Left renal pelvis (tissue), 4 donors: ENCODE results near the gene CACHD1. TPM values are rescaled to one million over a fixed set of nuclear protein-coding genes. Genes with fewer than 3 reads are reported as not detected.
A peak's percentile ranks its signal among the peaks of the same experiment; 100 is the strongest.

Experiments used
- DNase-seq, 4 donors: peaks; one replicate each; pipeline ENCODE4 v3.0.0-alpha.2; 2013; ENCODE audit warnings: low read depth in 4 of 4, low spot score in 3 of 4
- polyA plus RNA-seq, 4 donors: library from polyadenylated mRNA; unstranded; fragments of 120-200 nt; gene quantifications; one replicate each; pipeline ENCODE4 v1.2.1, GENCODE V29; 2013; ENCODE audit not compliant: insufficient read length in 4 of 4

CACHD1 gene
- polyA plus RNA-seq, 4 donors = 41.6 to 58.7 (median 56.8) TPM

DNA sequence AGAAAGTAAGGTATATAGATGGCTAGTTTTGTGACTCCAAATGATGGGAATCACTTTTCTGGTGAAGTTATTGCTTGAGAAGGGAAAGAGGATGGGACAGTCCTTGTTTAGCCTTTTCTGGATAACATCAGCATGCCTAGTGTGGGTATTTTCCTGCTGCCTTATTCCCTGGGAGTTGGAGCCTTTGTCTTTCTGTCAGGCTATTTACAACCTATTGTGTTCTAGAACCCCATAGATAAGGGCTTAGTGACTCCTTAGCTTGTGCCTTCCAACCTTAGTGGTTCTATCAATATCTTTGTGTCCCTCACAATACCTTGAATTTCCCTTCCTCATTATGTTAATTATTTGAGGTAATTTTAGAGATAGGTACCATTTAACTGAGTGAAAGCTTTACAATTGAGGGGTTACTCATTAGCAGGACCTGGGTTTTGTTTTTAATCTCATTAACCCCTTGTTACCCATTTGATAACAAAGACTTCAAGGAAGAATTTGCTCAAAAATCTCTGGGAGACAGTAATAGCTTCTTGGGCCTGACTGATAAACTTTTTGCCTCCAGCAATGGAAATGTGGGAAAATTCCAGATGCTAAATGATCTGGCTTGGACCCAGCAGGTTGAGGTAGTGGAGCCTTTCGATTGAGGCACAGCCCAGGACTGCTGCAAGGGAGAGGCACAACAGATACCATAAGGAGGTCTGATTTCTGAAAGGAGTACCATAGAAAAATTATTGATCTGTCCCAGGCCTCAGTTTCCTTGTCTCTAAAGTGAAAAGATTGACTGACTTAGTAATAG lies 49.0 kb downstream of the CACHD1 start:
- DNase-seq = no peak

DNA sequence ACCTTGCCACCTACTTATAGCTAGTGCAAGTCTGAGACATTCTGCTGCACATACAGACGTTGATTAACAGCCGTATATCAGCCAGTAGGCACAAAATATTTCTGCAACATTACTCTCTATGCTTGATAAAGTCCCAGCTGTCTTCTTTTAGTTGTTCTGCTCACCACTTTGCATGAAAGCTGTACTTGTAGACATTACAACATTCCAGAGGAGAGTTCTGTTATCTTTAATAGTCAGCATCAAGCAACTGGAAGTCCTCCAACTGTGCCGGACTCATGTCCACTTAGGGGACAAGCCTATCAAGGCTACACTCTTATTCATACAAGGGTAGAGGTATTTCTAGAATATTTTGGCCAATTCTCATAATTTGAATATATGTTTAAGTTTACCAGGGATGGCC lies 50.0 kb downstream of the CACHD1 start:
- no peak for DNase-seq

DNA sequence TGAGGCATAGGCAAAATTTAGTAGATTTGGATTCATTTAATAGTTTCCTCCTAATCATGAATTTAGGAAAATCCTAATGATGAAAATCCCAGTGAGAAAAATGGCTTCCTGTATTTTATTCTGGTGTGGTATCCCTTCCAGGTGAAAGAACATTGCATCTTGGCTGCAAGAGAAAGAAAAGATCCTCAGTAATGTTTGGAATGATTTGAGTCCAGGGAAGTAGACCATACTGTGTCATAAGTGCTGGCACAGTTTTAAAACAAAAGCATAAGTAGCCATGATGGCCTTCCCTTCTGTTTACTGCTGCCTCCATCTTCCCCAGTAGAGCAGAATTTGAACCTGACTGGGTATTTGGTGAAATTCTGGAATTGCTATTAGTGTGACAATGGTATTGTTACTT lies 52.8 kb downstream of the CACHD1 start:
- DNase-seq = no peak

DNA sequence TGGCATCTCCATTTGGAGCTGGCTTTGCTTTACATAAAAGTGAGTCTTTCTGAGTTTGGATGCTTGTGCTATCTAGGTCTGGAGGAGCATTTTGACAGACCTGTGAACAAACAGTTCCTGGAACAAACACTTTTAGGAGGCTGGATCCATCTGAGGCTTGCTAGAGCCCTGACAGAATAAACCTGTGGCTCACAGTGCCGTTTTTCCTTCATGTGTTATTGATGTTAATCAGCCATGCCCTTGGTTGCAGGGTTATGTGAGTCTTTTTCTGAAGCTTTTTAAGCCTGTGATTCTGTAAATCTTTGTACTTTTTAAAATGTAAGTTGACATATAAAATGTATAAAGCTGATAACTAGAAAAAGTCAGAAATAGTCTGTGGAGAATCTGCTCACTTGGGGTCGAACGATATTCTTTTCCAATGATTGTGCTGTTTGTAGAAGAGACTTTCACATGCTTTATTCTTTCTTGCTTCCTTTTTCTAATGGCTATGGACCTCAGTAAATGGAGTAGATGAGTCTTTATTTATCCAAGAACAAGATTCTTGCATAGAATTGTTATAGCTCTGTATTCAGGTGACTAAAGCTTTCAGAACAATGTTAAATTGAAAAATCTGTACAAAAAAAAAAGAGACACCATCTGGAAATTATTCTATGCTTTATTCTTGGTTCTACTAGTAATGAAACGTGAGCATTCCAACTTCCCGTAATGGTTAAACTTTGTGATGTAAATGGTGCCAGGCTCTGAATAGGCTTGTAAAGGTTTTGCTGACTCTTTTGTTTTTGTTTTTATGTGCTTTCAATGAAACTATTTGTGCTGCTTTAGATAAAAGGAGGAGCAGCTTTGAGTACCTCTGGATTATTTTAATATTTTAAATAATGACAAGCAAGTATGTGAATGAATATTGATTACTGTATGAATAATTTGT lies 53.7 kb downstream of the CACHD1 start:
- no peak for DNase-seq

DNA sequence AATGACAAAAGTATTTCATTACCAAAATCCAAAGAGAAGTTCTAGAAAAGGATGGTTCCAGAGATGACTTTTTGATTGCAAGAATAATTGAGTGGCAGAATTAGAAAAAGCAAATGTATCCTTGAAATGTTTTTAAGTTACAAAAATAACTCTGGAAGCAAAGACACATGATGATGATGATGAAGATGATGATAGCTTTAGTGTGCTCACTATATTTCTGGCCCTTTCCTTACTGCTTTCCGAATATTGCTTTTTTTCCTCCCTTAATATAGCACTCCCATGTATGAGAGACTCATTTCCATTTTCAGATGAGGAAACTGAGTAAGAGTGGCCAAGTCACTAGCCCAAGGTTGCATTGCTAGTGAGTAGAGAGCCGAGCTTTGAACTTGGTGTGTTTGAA lies 54.7 kb downstream of the CACHD1 start:
- DNase-seq = no peak

DNA sequence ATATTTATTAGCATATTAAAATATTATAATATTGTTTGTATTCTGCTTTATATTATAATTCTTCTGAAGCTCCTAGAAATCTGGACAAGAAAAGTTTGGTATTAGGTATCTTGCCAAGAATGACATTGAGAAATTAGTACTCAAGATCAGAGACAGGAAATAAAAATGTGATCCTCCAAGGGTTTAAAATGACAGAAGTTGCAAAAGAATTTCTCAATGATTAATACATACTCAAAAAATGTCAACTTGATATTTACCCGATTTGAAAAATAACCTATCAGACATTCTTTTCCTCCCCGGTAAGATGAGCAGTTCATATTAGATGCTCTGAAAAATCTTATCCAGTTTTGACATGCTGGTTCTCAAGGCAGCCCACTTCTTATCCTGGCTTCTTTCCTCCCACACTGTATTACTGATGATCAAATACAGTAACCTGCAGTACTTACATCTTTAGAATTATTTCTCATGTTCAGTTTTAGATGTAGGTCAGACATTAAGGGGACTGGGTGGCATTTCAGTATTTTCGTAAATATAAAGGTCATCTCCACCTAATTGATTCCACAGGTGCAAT lies 55.3 kb downstream of the CACHD1 start:
- DNase-seq = no peak

DNA sequence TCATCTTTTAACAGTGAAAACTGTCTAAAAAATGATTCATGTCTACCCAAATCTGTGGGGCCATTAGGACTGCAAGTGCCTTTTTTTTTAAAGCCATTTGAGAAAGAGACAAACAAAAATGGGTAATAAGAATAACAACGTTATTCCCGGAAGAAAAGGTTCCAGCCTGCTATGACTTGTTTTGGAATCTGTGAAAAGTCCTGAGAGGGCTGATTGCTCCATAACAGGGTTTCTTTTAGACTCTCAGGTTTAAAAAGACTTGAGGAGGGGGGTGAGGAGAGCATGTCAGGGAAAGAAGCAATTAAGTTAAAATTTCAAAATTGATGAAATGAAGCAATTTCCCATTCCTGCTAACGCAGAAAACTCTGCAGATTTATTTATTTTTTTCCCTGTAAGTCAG lies 56.4 kb downstream of the CACHD1 start:
- DNase-seq = no peak

DNA sequence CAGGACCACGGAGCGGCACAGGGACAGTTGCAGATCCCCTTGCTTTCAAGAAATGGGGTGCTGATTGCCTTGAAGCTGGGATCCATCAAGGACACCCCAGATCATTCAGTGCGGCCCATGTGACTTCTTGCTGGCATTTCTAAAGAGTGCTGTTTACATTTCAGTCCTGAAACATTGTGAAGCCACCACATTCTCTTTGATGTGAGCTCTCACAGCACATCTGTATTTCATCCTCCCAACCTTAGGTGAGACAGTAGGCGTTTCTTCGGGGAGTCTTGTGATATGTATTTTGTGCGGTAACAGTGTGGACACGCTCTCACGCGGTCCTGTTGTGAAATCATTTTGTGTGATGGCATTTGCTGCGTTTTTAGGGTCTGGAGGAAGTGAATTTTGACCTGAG lies 57.2 kb downstream of the CACHD1 start:
- DNase-seq = no peak

DNA sequence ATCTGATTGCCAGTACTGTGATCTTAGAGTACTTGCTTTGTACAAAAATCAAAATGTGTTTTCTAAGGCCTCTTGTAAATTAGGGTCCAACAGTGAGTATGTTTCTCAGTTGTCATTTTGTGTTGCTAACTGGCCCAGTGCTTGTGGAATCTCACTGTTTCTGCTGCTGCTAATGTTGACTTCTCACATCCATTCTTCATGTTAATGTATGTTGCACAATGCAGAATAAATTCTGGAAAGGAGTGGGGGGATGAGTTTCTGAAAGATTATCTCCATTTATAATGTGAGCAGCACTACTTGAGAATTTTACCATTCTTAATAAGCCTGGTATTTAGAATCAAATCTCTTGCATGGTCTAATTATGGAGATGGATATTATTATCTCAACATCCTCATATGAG lies 57.9 kb downstream of the CACHD1 start:
- no peak for DNase-seq

DNA sequence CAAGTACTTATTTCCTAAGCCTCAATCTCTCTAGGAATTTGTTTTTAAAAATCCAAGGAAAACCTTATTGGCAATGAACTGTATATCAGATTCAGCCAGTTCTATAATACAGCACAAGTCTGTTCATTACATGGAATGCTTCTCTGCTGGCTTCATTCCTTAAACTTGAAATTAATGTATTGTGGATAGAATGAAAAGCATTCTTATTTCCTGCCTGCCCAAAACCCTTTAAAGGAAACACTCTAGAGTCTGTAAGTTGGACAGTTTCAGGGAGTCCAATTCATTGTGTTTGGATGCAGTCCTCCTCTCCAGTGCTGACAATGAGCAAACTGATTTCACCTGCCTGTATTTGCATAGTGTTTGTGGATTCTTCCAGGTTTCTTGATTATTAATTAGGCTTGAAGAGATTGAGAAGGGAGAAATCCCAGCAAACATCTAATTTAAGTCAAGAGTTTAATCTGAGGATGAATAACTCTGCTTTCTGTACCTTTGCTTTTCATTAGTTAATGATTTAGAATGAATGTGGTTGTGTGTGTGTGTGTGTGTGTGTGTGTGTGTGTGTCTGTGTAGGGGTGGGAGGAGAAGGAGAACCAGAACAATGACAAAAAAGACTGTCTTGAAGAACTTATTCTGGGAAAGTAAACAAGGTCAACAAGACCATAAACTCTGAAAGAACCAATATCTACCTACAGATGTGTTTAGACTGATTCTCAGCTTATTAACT lies 61.2 kb downstream of the CACHD1 start:
- no peak for DNase-seq

DNA sequence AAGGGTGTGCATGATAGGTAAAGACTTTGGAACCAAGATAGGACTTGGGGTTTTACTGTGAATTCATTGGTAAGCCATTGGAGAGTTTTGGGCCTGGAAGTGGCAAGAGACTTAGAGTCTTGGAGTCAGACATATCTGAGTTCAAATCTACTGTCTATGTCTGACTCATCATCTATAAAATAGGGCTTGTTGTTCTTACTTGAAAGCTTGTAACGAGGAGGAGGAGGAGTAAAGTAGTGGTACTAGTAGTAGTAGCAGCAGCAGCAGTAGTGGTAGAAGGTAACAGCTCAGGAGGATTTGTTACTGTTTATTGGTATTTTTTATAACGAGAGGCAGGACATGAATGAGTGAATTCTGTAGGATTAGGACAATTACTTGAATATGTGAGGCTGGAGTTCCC lies 62.7 kb downstream of the CACHD1 start:
- no peak for DNase-seq

DNA sequence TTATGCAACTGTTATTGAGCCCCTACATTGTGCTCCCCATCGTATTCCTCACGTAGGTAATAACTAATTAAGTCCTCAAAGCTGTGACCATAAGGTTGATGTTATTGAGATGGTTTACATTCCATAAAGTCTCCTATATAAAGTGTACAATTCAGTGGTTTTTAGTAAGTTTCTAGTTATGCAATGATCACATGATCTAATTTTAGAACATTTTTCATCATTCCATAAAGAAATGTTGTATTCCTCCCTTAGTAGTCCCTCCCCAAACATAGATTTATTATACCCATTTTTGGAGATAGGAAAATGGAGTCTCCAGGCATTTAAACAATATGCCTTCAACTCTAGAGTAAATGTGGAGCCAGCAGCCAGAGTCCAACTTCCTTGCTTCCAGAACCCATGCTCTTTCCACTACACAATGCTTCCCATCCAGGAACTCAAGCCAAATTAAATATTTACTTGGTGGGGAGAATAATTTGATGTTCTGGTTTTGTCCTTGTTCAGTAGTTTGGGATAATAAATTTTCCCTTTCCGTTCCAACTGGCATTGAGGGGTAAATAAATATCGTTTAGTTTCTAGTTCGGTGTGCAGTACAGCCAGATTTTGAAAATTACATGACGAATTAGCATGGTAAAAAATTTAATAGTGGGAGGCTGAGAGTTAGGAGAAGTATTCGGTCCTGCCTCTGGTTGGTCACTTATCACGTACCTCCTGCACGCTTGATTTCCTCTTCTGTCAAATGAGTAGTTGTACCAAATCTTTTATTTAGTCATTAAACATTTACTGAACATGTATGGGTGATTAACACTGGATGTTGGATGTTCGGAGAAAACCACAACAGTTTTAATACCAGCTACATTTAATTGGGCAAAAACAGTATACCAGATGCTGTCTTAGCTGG lies 66.3 kb downstream of the CACHD1 start:
- DNase-seq = no peak

DNA sequence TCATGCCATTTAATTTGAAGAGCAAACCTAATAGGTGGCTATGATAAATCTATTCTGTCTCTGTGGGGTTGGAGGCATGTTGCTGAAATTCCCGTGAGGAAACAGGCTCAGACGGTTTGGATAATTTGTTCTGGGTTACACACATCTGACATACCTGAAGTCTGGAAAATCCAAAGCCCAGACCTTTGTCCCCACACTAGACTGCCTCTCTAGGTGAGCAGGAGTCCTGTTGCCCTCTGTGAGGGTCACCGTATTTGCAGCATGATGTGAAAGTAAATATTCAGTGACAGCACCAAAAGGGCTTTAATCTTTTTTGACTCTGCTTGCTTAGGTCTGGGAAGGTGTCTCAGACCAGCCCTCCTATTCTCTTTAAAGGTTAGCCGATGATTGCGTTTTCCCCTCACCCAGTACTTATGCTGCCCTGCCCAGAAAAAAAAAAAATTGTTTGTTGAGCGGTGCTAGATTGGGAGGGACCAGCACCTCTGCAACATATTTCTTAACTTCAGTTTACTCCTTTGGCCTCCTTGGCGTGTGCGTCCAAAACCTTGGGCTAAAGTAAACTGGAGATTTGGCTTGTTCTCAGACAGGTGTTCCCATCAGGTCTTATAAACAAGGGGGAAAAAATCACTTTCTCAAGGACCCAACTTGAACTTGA lies 67.0 kb downstream of the CACHD1 start:
- no peak for DNase-seq

DNA sequence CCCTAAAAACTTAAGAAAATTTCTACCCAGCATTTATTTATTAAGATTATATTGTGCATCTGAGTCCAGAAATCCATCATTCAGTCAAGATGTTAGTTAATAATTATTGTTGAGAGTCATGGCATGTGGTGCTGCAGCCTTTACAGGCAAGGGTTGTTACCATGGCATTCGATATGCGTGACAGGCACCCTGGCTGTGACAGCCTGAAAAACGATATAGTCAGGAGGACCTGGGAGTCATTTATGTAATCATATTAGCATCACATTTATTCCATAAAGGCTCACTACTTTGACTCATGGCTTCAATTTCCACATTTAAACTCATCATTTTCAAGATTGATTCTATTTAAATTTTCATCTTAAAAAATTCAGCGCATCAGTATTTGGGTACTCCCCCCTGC lies 68.0 kb downstream of the CACHD1 start:
- DNase-seq = no peak

DNA sequence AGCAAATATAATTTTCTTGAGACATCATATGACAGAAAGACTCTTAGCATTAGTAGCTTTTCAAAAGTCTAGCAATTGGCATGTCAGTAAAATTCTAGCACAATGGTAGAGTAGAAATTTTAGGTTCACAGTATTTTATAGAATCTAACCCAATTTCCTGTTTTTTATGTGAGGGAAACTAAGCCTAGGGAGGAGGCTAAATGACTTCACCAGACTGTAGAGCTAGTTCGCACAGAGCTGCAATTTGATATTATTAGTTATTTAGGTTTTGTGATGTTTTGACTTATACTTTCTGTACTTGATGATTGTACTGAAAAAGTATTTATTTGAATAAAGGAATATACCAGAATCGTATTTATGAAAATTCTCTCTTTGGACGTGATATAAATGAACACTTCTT lies 68.5 kb downstream of the CACHD1 start:
- DNase-seq = no peak

DNA sequence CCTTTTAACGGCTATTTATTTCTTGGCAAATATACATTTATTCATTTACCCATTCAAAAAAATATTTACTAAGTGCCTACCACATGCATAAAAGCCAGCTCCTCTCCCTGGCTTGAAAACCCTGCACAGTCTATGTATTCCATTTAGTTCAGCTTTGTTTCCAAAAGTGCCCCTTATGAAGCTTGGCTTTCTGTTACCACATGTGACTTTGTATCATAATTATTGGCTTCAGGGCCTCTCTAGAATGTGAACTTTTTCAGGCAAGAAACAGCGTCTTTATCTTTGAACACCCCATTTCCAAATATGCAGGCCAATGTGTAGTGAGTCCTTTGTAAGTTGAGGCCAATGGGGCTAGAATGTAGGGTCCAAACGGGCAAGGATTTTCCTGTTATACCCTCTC lies 69.4 kb downstream of the CACHD1 start:
- no peak for DNase-seq

DNA sequence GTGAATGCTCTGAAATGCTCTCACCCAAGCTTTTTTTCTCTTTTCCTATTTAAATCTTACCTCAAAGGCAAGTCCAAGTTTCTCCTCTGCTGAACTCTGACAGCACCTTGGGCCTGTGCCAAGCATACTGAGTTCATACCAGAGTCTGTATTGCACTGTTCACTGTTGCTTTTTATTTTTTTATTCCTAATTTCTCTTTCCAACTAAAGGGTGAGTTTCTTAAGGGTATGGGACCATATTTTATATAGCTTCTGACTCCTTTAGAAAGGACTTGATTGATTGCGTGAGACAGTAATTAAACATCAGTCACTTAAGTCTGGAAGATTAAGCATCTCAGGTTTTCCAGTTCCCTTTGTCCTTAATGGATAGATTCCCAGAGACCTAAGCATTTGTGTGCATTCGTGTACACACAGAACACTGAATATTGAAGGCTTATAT lies 69.9 kb downstream of the CACHD1 start:
- DNase-seq = peak in 1 of 4 donors; percentile 66

DNA sequence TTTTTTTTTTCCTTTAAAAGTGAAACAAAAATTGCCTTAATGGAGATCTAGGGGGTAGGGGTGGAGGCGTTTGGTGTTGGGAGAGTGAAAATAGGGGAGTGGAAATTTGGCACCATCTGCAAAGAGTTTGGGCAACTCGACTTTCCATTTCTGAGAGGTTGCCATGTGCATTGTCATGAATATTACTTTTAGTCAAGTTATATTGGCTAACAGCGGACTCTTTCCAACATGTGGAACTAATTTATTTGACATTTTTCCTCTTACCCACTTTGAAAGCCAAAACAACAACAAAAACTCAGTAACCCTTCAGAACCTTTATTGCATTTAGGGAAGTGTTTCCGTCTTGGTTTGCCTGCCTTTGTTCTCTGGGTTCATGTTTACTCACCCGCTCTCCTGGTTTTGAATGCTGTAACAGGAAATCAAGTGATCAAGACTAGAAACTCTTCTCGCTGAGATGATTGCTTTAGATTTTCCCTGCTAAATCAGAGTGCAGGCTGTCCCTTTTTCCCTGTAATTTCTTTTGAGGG lies 70.4 kb downstream of the CACHD1 start:
- no peak for DNase-seq

DNA sequence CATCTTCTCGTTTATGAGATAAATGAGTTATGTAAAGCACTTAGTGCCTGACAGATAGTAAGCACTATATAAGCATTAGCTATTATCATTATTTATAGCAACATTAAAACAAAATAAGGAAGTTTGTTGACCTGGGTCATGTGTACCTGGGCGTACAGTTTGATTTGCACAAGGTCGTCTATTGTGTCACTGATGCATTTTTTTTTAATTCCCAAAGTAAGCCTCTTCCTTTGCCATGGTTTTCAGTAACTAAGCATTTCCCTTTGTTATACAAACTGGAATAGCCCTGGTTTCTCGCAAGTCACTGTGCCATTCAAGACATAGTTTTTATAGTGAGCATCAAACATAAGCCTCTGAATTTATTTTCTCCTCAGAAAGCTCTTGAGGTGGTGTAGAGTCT lies 72.2 kb downstream of the CACHD1 start:
- DNase-seq = no peak
